ENCODE measurements around the gene WASHC3. TPM values are rescaled to one million over a fixed set of nuclear protein-coding genes. Genes with fewer than 3 reads are reported as not detected.

WASHC3 gene
- total RNA-seq, 1 experiment from 2014 or later: 24.9 TPM

DNA sequence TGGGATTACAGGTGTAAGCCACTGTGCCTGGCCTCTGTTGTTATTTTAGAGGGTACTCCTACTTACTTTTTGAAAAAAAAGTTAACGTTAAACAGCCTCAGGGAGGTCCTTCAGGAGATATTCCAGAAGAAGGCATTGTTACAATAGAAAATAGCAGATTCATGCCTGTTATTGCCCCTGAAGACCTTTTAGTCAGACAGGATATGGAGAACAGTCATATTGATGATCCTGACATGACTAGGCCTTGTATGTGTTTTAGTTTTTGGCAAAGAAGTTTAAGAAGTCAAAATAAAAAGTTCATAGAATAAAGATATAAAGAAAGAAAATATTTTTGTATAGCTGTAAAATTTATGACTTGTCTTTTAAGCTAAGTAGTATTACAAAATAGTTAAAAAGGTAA is 45.3 kb downstream of the WASHC3 start:
- Histone ChIP-seq H2AFZ (ENCODE audit: low read length) (no peak overlapping the region), H3K9ac (ENCODE audit: low read length) (no peak overlapping the region), H3K9me3 (ENCODE audit: low read length) (no peaks in the 10 kb centered on the region), H3K4me1 (ENCODE audit: insufficient read depth, low read length) (no peaks in the 10 kb centered on the region), H3F3A (ENCODE audit: low read length, unreplicated experiment) (no peaks in the 10 kb centered on the region), H3K4me3 (ENCODE audit: low read length) (no peak overlapping the region), H3K27ac (ENCODE audit: low read length) (no peak overlapping the region), H4K20me1 (ENCODE audit: low read length) (no peaks in the 10 kb centered on the region), H3K27me3 (ENCODE audit: low read length) (no peaks in the 10 kb centered on the region), H3K4me2 (ENCODE audit: low read length) (no peak overlapping the region), H3K79me2 (ENCODE audit: low read length) (no peaks in the 10 kb centered on the region), H3K9me2 (replicated peaks; ENCODE audit: low read length) (no peaks in the 10 kb centered on the region), H3K36me3 (ENCODE audit: low read depth, low read length) (no peaks in the 10 kb centered on the region)
- ATAC-seq (peak; percentile 78), DNase-seq (peak; percentile 38)
- no TSS peak for BruUV-seq (replicated peaks)
- intact Hi-C loops (cut with micrococcal nuclease): no loop called here
- ChIA-PET POLR2A (ENCODE audit: unreplicated experiment) (interaction anchor here (0.6 kb wide), 1 partner anchor 718 kb away, joined by 3 read pairs; no protein-coding TSS in a partner anchor), CTCF (no interaction called here)
- TF ChIP-seq CTCF (conservative IDR thresholded peaks at IDR 0.05; ENCODE audit: low read depth, low read length) (no peak), EZH2phosphoT487 (IDR thresholded peaks at IDR 0.05; ENCODE audit: borderline replicate concordance, low read length) (no peak), EZH2 (IDR thresholded peaks at IDR 0.05; ENCODE audit: low read length, unreplicated experiment) (no peak)

GRCh38 chr12:102010265-102010994 is 51.4 kb downstream of the WASHC3 start:
- no peaks in the 10 kb centered on the region for H3K9me3 ChIP-seq (ENCODE audit: low read length)
- intact Hi-C loops (cut with micrococcal nuclease): no loop called here
- H3K36me3 ChIP-seq (ENCODE audit: low read depth, low read length): no peaks in the 10 kb centered on the region
- no peak for ATAC-seq
- H3K4me2 ChIP-seq (ENCODE audit: low read length): no peak overlapping the region
- ChIA-PET CTCF (no interaction called here), POLR2A (ENCODE audit: unreplicated experiment) (no interaction called here)
- no peak overlapping the region for H3K9ac ChIP-seq (ENCODE audit: low read length)
- H2AFZ ChIP-seq (ENCODE audit: low read length): no peak overlapping the region
- H3K27ac ChIP-seq (ENCODE audit: low read length): no peak overlapping the region
- H4K20me1 ChIP-seq (ENCODE audit: low read length): no peaks in the 10 kb centered on the region
- no peaks in the 10 kb centered on the region for H3F3A ChIP-seq (ENCODE audit: low read length, unreplicated experiment)
- no peaks in the 10 kb centered on the region for H3K4me1 ChIP-seq (ENCODE audit: insufficient read depth, low read length)
- H3K27me3 ChIP-seq (ENCODE audit: low read length): no peaks in the 10 kb centered on the region
- DNase-seq: no peak
- no peaks in the 10 kb centered on the region for H3K9me2 ChIP-seq (replicated peaks; ENCODE audit: low read length)
- H3K79me2 ChIP-seq (ENCODE audit: low read length): no peaks in the 10 kb centered on the region
- TF ChIP-seq EZH2 (IDR thresholded peaks at IDR 0.05; ENCODE audit: low read length, unreplicated experiment) (no peak), CTCF (conservative IDR thresholded peaks at IDR 0.05; ENCODE audit: low read depth, low read length) (no peak), EZH2phosphoT487 (IDR thresholded peaks at IDR 0.05; ENCODE audit: borderline replicate concordance, low read length) (no peak)
- H3K4me3 ChIP-seq (ENCODE audit: low read length): no peak overlapping the region
- BruUV-seq (replicated peaks): no TSS peak

DNA sequence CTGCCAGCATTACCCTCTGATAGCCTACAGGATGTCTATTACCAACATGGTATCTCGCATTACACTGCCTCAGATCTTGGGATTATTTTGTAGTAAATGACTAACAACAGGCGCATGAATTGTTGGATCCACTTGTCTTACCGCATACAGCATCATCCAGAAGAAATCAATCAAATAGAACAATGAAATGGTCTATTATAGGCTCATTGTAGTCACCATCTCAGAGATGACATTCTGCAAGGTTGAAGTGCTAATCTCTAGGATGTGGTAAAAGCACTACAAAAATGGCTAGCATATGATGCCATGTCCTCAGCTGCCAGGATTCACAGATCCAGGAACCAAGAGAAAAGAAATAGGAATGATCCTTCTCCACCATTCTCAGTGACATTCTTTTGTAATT is 52.0 kb downstream of the WASHC3 start:
- POLR2A ChIA-PET (ENCODE audit: unreplicated experiment): no interaction called here

More for the DNA sequence above, 52.0 kb downstream of the WASHC3 start:
- H3K27me3 ChIP-seq (ENCODE audit: low read length): no peaks in the 10 kb centered on the region
- H3K9me3 ChIP-seq (ENCODE audit: low read length): no peaks in the 10 kb centered on the region
- H3K27ac ChIP-seq (ENCODE audit: low read length): no peak overlapping the region
- no TSS peak for BruUV-seq (replicated peaks)
- ATAC-seq (no peak), DNase-seq (no peak)
- H2AFZ ChIP-seq (ENCODE audit: low read length): no peak overlapping the region
- H3K9ac ChIP-seq (ENCODE audit: low read length): no peak overlapping the region
- CTCF ChIA-PET: no interaction called here
- H4K20me1 ChIP-seq (ENCODE audit: low read length): no peaks in the 10 kb centered on the region
- H3K79me2 ChIP-seq (ENCODE audit: low read length): no peaks in the 10 kb centered on the region
- no peak for TF ChIP-seq CTCF (conservative IDR thresholded peaks at IDR 0.05; ENCODE audit: low read depth, low read length)
- no peak for TF ChIP-seq EZH2 (IDR thresholded peaks at IDR 0.05; ENCODE audit: low read length, unreplicated experiment)
- TF ChIP-seq EZH2phosphoT487 (IDR thresholded peaks at IDR 0.05; ENCODE audit: borderline replicate concordance, low read length): no peak
- intact Hi-C loops (cut with micrococcal nuclease): no loop called here
- H3K4me2 ChIP-seq (ENCODE audit: low read length): no peak overlapping the region
- H3F3A ChIP-seq (ENCODE audit: low read length, unreplicated experiment): no peaks in the 10 kb centered on the region
- no peaks in the 10 kb centered on the region for H3K4me1 ChIP-seq (ENCODE audit: insufficient read depth, low read length)
- H3K9me2 ChIP-seq (replicated peaks; ENCODE audit: low read length): no peaks in the 10 kb centered on the region
- no peaks in the 10 kb centered on the region for H3K36me3 ChIP-seq (ENCODE audit: low read depth, low read length)
- H3K4me3 ChIP-seq (ENCODE audit: low read length): no peak overlapping the region
